WERI-Rb-1 (cell line): ENCODE data around the gene OXTR.

Experiments used
- DNase-seq: peaks from one replicate; pipeline ENCODE4 v3.0.0-alpha.2; 2020
- H3K27ac ChIP-seq: fragments of 250-450 bp; sonication (Bioruptor Pico); 2 replicates; pipeline ENCODE4 v1.5.1; 2020; ENCODE audit warnings: mild to moderate bottlenecking, moderate library complexity
- H3K27me3 ChIP-seq: fragments of 250-450 bp; sonication (Bioruptor Pico); 2 replicates; pipeline ENCODE4 v1.5.1; 2021; ENCODE audit warnings: mild to moderate bottlenecking, low read depth, moderate library complexity; ENCODE audit not compliant: insufficient read depth, severe bottlenecking
- H3K36me3 ChIP-seq: fragments of 250-450 bp; sonication (Bioruptor Pico); 2 replicates; pipeline ENCODE4 v1.5.1; 2020; ENCODE audit warnings: mild to moderate bottlenecking, moderate library complexity
- H3K4me3 ChIP-seq: 2 replicates; pipeline ENCODE4 v1.5.1; 2011; ENCODE audit warnings: low read depth, mild to moderate bottlenecking, control low read depth, low read length
- H3K9me3 ChIP-seq: fragments of 250-450 bp; sonication (Bioruptor Pico); 2 replicates; pipeline ENCODE4 v1.5.1; 2021; ENCODE audit warnings: mild to moderate bottlenecking, moderate library complexity; ENCODE audit not compliant: severe bottlenecking
- TF ChIP-seq, protein P1 (sequence below): IDR thresholded peaks from 2 replicates; pipeline ENCODE4 v1.5.1; 2011; ENCODE audit warnings: low read depth, mild to moderate bottlenecking, control low read depth, inconsistent platforms, low read length

Gene OXTR

GRCh38 chr3:8775181-8775580 lies 5.8 kb upstream of the OXTR start:
- no peaks in the 10 kb centered on the region for H3K36me3 ChIP-seq
- H3K4me3 ChIP-seq, result no peak overlapping the region
- TF ChIP-seq, protein P1, sequence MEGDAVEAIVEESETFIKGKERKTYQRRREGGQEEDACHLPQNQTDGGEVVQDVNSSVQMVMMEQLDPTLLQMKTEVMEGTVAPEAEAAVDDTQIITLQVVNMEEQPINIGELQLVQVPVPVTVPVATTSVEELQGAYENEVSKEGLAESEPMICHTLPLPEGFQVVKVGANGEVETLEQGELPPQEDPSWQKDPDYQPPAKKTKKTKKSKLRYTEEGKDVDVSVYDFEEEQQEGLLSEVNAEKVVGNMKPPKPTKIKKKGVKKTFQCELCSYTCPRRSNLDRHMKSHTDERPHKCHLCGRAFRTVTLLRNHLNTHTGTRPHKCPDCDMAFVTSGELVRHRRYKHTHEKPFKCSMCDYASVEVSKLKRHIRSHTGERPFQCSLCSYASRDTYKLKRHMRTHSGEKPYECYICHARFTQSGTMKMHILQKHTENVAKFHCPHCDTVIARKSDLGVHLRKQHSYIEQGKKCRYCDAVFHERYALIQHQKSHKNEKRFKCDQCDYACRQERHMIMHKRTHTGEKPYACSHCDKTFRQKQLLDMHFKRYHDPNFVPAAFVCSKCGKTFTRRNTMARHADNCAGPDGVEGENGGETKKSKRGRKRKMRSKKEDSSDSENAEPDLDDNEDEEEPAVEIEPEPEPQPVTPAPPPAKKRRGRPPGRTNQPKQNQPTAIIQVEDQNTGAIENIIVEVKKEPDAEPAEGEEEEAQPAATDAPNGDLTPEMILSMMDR, result no peak
- H3K27me3 ChIP-seq, result no peaks in the 10 kb centered on the region
- no peaks in the 10 kb centered on the region for H3K9me3 ChIP-seq
- no peak for DNase-seq
- H3K27ac ChIP-seq, result no peak overlapping the region

DNA sequence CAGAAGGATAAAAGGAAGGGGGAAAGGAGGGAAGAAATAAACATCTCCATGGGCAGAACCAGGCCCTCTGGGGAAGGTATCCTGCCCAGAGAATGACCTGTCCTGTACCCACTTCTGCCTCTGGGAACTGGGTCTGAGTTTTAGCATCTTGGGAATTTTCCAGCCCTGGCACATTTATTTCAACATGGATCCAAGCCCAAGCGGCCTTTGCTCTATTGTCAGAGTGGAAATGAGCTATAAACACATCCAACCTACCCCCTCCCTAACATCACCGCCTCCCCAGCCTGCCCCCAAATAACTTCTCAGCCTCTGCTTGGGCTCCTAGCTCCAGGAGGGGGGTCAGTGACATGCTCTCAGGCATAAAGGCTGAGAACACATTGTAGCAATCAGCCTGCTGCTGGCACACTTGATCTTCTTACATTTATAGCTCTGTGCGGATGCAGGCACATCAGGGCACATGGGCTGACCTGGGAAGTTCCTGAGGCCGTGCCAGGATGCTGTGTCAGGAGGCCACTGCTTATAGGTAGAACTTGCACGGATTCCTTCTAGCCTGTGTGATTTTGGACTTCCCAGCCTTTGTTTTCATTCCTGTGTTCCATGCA lies 4.6 kb upstream of the OXTR start:
- DNase-seq, result no peak
- Histone ChIP-seq H3K36me3 (no peaks in the 10 kb centered on the region), H3K27me3 (no peaks in the 10 kb centered on the region), H3K27ac (no peak overlapping the region), H3K4me3 (no peak overlapping the region), H3K9me3 (no peaks in the 10 kb centered on the region)
- TF ChIP-seq, protein P1, result no peak

DNA sequence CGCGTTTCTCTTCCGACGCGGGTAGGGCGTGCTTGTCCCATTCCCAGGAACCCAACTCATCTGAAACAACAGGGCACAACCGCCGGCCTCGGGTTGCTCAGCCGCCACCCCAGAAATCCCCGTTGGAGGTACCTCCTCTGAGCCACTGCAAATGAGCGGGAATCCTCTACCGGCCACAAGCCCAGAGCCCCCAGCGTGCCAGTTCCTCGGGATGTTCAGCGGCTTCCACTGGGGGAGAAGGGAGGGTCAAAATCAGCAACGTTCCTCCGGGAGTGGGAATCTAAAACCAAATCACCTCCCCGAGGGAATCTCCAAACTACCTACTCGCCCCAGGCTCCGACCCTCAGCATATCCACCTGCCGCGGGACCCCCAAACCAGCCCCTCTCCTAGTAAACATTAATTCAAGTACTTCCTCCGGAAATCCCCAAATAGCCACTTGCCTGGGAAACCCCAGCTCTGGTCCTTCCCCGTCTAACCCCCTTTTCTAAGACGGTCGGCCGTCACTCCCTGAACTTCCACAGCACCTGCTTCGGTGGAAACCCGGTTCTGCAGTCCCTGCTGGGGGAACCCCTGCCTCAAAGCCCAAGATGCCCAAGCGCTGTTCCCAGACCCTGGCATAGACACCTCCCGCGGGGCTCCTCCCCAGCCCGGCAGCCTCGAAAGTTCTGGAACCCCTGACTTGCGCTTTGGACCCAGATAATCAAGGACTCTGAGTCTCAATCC lies 887 bp downstream of the OXTR start:
- Histone ChIP-seq H3K36me3 (no peaks in the 10 kb centered on the region), H3K9me3 (no peaks in the 10 kb centered on the region), H3K27me3 (no peaks in the 10 kb centered on the region), H3K27ac (no peak overlapping the region), H3K4me3 (no peak overlapping the region)
- TF ChIP-seq, protein P1, result no peak
- DNase-seq, result no peak

DNA sequence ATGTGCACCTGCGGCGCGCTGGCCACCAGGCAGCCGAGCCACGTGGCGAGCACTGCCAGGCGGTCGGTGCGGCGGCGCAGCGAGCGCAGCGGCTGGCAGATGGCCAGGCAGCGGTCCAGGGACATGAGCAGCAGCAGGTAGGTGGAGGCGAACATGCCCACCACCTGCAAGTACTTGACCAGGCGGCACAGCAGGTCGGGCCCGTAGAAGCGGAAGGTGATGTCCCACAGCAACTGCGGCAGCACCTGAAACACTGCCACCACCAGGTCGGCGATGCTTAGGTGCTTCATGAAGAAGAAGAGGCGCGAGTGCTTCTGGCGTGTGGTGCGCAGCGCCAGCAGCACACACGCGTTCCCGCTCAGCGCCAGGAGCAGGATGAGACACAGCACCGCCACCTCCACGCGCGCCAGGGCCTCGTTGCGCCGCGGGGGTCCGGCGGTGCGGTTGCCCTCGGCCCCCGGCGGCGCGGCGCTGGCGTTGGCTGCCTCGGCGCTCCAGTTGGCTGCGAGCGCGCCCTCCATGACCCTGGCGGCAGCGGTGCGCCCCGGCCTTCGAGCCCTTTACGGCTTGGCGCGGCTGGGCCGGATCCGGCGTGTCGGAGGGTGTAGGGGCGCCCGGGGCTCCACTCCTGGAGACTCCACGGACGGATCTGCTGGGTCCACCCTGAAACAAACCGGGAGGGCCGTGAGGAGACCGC lies 1.6 kb downstream of the OXTR start:
- no peaks in the 10 kb centered on the region for H3K27me3 ChIP-seq
- H3K9me3 ChIP-seq, result no peaks in the 10 kb centered on the region
- no peaks in the 10 kb centered on the region for H3K36me3 ChIP-seq
- TF ChIP-seq, protein P1, result no peak
- no peak overlapping the region for H3K27ac ChIP-seq
- no peak for DNase-seq
- no peak overlapping the region for H3K4me3 ChIP-seq

DNA sequence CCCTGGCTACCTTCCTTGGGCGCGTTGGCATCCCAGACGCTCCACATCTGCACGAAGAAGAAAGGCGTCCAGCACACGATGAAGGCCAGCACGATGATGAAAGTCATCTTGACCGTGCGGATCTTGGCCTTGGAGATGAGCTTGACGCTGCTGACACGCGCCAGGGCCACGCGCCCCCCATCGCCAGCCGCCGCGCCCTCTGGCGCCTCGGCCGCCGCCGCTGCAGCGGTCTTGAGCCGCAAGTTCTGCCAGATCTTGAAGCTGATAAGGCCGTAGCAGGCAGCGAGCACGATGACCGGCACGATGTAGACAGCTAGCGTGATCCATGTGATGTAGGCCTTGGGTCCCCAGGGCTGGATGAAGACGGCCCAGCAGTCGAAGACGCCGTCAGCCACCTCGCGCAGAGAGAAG lies 2.2 kb downstream of the OXTR start:
- Histone ChIP-seq H3K27ac (no peak overlapping the region), H3K36me3 (no peaks in the 10 kb centered on the region), H3K27me3 (no peaks in the 10 kb centered on the region), H3K4me3 (no peak overlapping the region), H3K9me3 (no peaks in the 10 kb centered on the region)
- DNase-seq, result no peak
- TF ChIP-seq, protein P1, result no peak
